HepG2 (cell line): Measurements from ENCODE around the gene CXADR. TPM values are rescaled to one million over a fixed set of nuclear protein-coding genes. Genes with fewer than 3 reads are reported as not detected.

ENCODE experiments used
- AHDC1 ChIP-seq: sonication (generic); formaldehyde crosslinking; IDR thresholded peaks from 2 replicates; pipeline ENCODE4 v1.5.1; 2020; ENCODE audit warnings: mild to moderate bottlenecking, missing genetic modification reagents, borderline replicate concordance
- GATAD2A ChIP-seq: IDR thresholded peaks from 2 replicates; pipeline ENCODE4 v1.6.1; 2016
- PBX3 ChIP-seq: sonication (generic); formaldehyde crosslinking; IDR thresholded peaks from 2 replicates; pipeline ENCODE4 v1.8.1; 2023; ENCODE audit warnings: missing genetic modification reagents, inconsistent platforms, borderline replicate concordance
- POLR2A ChIP-seq, 2 experiments: IDR thresholded peaks; 2 replicates each; pipeline ENCODE4 v1.6.1; 2011; ENCODE audit warnings: low read depth in 2 of 2, low read length in 2 of 2, mild to moderate bottlenecking in 1 of 2, moderate library complexity in 1 of 2; ENCODE audit not compliant: insufficient read depth in 1 of 2
- PRPF4 ChIP-seq: fragments of 200-400 bp; formaldehyde crosslinking; IDR thresholded peaks from 2 replicates; pipeline ENCODE4 v1.6.1; 2016; ENCODE audit warnings: low read length, low read depth; ENCODE audit not compliant: poor library complexity, severe bottlenecking
- SIX1 ChIP-seq: sonication (generic); formaldehyde crosslinking; IDR thresholded peaks from 2 replicates; pipeline ENCODE4 v1.4.0; 2020; ENCODE audit warnings: missing genetic modification reagents, borderline replicate concordance
- SNAPC4 ChIP-seq: sonication (generic); formaldehyde crosslinking; IDR thresholded peaks from 2 replicates; pipeline ENCODE4 v1.4.0; 2020; ENCODE audit warnings: mild to moderate bottlenecking, missing genetic modification reagents
- SRF ChIP-seq: IDR thresholded peaks from 2 replicates; pipeline ENCODE4 v1.6.1; 2011; ENCODE audit warnings: mild to moderate bottlenecking, low read depth, low read length, moderate library complexity
- UBTF ChIP-seq: sonication (generic); formaldehyde crosslinking; IDR thresholded peaks from 2 replicates; pipeline ENCODE4 v1.4.0; 2020; ENCODE audit warnings: mild to moderate bottlenecking, missing genetic modification reagents
- ZNF317 ChIP-seq: sonication (generic); formaldehyde crosslinking; IDR thresholded peaks from 2 replicates; pipeline ENCODE4 v1.5.0; 2020; ENCODE audit warnings: mild to moderate bottlenecking, missing genetic modification reagents
- ZNF547 ChIP-seq: sonication (generic); formaldehyde crosslinking; IDR thresholded peaks from 2 replicates; pipeline ENCODE4 v1.5.1; 2020; ENCODE audit warnings: mild to moderate bottlenecking, missing genetic modification reagents
- ZNF629 ChIP-seq: sonication (generic); formaldehyde crosslinking; conservative IDR thresholded peaks from 2 replicates; pipeline ENCODE4 v1.5.0; 2020; ENCODE audit warnings: missing genetic modification reagents
- ZNF746 ChIP-seq: sonication (generic); formaldehyde crosslinking; IDR thresholded peaks from 2 replicates; pipeline ENCODE4 v1.8.0; 2022; ENCODE audit warnings: mild to moderate bottlenecking, missing genetic modification reagents
- polyA plus RNA-seq, 8 experiments: library from polyadenylated mRNA; depleted of rRNA in 3 of 8; stranded (reverse) in 7 of 8; unstranded in 1 of 8; fragments of >200 nt; fragmentation: Illumina TruSeq in 4 of 8; extraction: Trizol in 4 of 8; gene quantifications; 2 replicates each; pipeline versions ENCODE4 v1.2.1 to v1.2.3, GENCODE V29; 2011 to 2016; ENCODE audit warnings: low read depth in 4 of 8, missing spikeins in 1 of 8, mixed read lengths in 1 of 8; ENCODE audit not compliant: insufficient read depth in 1 of 8
- total RNA-seq, 5 experiments: library from RNA; depleted of rRNA; stranded (reverse); fragments of >200 nt; fragmentation: Illumina TruSeq; extraction: Trizol; gene quantifications; 2 replicates each; pipeline ENCODE4 v1.2.3, GENCODE V29; 2016; ENCODE audit warnings: low read depth in 1 of 5
- TF ChIP-seq, protein P1 (sequence below): sonication (generic); formaldehyde crosslinking; IDR thresholded peaks from 2 replicates; pipeline ENCODE4 v1.9.0; 2022; ENCODE audit warnings: missing genetic modification reagents, mild to moderate bottlenecking, borderline replicate concordance

CXADR gene
- total and polyA plus RNA-seq, 2 of the 13 experiments (the other 11 are each of a cell fraction or from before 2014, with no cell fraction given), result 86.8 to 110 TPM

GRCh38 chr21:17497316-17497715 lies 15.5 kb upstream of the CXADR start (continued):
- TF ChIP-seq AHDC1 (CRISPR knock-in tag), result 0 out of 2 replicates have a peak, but pooled peaks have one; percentile 30
- no peak for TF ChIP-seq SIX1 (CRISPR knock-in tag)
- peak; percentile 41; the same call in 1 of the 2 replicates for TF ChIP-seq GATAD2A (CRISPR knock-in tag)
- TF ChIP-seq PRPF4, result no peak
- TF ChIP-seq PBX3 (CRISPR knock-in tag), result no peak
- no peak for TF ChIP-seq SRF
- no peak for TF ChIP-seq UBTF (CRISPR knock-in tag)
- no peak for TF ChIP-seq ZNF317 (CRISPR knock-in tag)
- TF ChIP-seq ZNF746 (CRISPR knock-in tag), result no peak
- TF ChIP-seq, protein P1, sequence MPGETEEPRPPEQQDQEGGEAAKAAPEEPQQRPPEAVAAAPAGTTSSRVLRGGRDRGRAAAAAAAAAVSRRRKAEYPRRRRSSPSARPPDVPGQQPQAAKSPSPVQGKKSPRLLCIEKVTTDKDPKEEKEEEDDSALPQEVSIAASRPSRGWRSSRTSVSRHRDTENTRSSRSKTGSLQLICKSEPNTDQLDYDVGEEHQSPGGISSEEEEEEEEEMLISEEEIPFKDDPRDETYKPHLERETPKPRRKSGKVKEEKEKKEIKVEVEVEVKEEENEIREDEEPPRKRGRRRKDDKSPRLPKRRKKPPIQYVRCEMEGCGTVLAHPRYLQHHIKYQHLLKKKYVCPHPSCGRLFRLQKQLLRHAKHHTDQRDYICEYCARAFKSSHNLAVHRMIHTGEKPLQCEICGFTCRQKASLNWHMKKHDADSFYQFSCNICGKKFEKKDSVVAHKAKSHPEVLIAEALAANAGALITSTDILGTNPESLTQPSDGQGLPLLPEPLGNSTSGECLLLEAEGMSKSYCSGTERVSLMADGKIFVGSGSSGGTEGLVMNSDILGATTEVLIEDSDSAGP (CRISPR knock-in tag), result no peak
- no peak for TF ChIP-seq SNAPC4 (CRISPR knock-in tag)
- no peak for TF ChIP-seq POLR2A (IDR thresholded peaks at IDR 0.05; ENCODE audit: insufficient read depth in 1 of 2, low read depth in 2 of 2, low read length in 2 of 2)
- TF ChIP-seq ZNF629, result no peak
- TF ChIP-seq ZNF547 (CRISPR knock-in tag), result no peak
